Peyer's patch (tissue), 4 donors: ENCODE measurements around the gene PCDHGB3.
A peak's percentile ranks its signal among the peaks of the same experiment; 100 is the strongest.

Source experiments
- POLR2A ChIP-seq, 2 donors: fragments of 450-650 bp; IDR thresholded peaks; one replicate each; pipeline ENCODE4 v1.5.1; 2017; ENCODE audit warnings: antibody characterized with exemption in 2 of 2, mild to moderate bottlenecking in 2 of 2, moderate library complexity in 2 of 2
- TF ChIP-seq, protein P1 (sequence below), 6 experiments: fragments of 450-650 bp in 4 of 6; fragments of 200-600 bp in 2 of 6; sonication (generic) in 1 of 6; IDR thresholded peaks; one replicate each; pipeline ENCODE4 v1.5.1; 2017 to 2019; ENCODE audit warnings: antibody characterized with exemption in 6 of 6, mild to moderate bottlenecking in 3 of 6, moderate library complexity in 1 of 6

GRCh38 chr5:141330299-141331080 lies 39.6 kb upstream of the PCDHGB3 start, which contains the start of gene PCDHGA1:
- TF ChIP-seq, protein P1, sequence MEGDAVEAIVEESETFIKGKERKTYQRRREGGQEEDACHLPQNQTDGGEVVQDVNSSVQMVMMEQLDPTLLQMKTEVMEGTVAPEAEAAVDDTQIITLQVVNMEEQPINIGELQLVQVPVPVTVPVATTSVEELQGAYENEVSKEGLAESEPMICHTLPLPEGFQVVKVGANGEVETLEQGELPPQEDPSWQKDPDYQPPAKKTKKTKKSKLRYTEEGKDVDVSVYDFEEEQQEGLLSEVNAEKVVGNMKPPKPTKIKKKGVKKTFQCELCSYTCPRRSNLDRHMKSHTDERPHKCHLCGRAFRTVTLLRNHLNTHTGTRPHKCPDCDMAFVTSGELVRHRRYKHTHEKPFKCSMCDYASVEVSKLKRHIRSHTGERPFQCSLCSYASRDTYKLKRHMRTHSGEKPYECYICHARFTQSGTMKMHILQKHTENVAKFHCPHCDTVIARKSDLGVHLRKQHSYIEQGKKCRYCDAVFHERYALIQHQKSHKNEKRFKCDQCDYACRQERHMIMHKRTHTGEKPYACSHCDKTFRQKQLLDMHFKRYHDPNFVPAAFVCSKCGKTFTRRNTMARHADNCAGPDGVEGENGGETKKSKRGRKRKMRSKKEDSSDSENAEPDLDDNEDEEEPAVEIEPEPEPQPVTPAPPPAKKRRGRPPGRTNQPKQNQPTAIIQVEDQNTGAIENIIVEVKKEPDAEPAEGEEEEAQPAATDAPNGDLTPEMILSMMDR (IDR thresholded peaks at IDR 0.05) = peak in 1 of 6 experiments; percentile 11
- TF ChIP-seq POLR2A (IDR thresholded peaks at IDR 0.05) = no peak
